NCI-H2029 (cell line): ENCODE data around the gene MTG1.
"Not testable (repeated sequence)": the region's sequence is repeated elsewhere in the genome, so short reads cannot be mapped to it uniquely, and the experiment has no call there.

ENCODE experiments used
- DNase-seq: peaks from one replicate; lab custom pipeline; 2025; lab: John Stamatoyannopoulos, UW

The MTG1 gene

GRCh38 chr10:133378251-133379096 is 15.5 kb upstream of the MTG1 start:
- no peak for DNase-seq

GRCh38 chr10:133379152-133379800 is 14.7 kb upstream of the MTG1 start, which contains the start of gene PAOX:
Gene PAOX, plus strand, starts transcription at chr10:133379262. Its CDS starts 55 bp downstream, at chr10:133379317.
- no peak for DNase-seq

GRCh38 chr10:133379801-133380666 is 13.9 kb upstream of the MTG1 start:
- no peak for DNase-seq

- DNase-seq, result no peak
These were observed 12.9 kb upstream of the MTG1 start for GRCh38 chr10:133381036-133381435.

- no peak for DNase-seq
These were observed 10.4 kb upstream of the MTG1 start for GRCh38 chr10:133383551-133383950.

GRCh38 chr10:133384071-133384470 is 9.9 kb upstream of the MTG1 start:
- DNase-seq, result no peak

GRCh38 chr10:133385214-133385613 is 8.7 kb upstream of the MTG1 start:
- DNase-seq, result no peak

- not testable (repeated sequence) for DNase-seq
These were observed 7.0 kb upstream of the MTG1 start for GRCh38 chr10:133386951-133387350.

GRCh38 chr10:133388236-133388972 is 5.6 kb upstream of the MTG1 start:
- DNase-seq, result no peak

- no peak for DNase-seq
These were observed 4.8 kb upstream of the MTG1 start for GRCh38 chr10:133388973-133389818.

- no peak for DNase-seq
These were observed 3.2 kb upstream of the MTG1 start for GRCh38 chr10:133390597-133391248.

GRCh38 chr10:133391249-133391635 is 2.7 kb upstream of the MTG1 start:
- DNase-seq, result no peak

- no peak for DNase-seq
These were observed 2.0 kb upstream of the MTG1 start for GRCh38 chr10:133391761-133392518.

GRCh38 chr10:133393401-133394063 is 425 bp upstream of the MTG1 start:
- no peak for DNase-seq

GRCh38 chr10:133394801-133395221 is 854 bp downstream of the MTG1 start:
- no peak for DNase-seq

GRCh38 chr10:133396035-133396624 is 2.2 kb downstream of the MTG1 start:
- no peak for DNase-seq

GRCh38 chr10:133397938-133398337 is 4.0 kb downstream of the MTG1 start:
- no peak for DNase-seq

- DNase-seq, result no peak
These were observed 5.2 kb downstream of the MTG1 start for GRCh38 chr10:133399123-133399601.
